Retinal pigment epithelial cell (primary cell): Measurements from ENCODE around the gene NRL.

Source experiments
- DNase-seq: peaks from one replicate; pipeline ENCODE4 v3.0.0-alpha.2; 2010; ENCODE audit warnings: low read depth
- H3K4me3 ChIP-seq: 2 replicates; pipeline ENCODE4 v1.5.1; 2011; ENCODE audit warnings: mild to moderate bottlenecking, low read length, control low read depth, moderate library complexity
- CTCF ChIP-seq: conservative IDR thresholded peaks from 2 replicates; pipeline ENCODE4 v1.5.1; 2011; ENCODE audit warnings: low read depth, low read length, control low read depth, inconsistent platforms

The NRL gene

DNA sequence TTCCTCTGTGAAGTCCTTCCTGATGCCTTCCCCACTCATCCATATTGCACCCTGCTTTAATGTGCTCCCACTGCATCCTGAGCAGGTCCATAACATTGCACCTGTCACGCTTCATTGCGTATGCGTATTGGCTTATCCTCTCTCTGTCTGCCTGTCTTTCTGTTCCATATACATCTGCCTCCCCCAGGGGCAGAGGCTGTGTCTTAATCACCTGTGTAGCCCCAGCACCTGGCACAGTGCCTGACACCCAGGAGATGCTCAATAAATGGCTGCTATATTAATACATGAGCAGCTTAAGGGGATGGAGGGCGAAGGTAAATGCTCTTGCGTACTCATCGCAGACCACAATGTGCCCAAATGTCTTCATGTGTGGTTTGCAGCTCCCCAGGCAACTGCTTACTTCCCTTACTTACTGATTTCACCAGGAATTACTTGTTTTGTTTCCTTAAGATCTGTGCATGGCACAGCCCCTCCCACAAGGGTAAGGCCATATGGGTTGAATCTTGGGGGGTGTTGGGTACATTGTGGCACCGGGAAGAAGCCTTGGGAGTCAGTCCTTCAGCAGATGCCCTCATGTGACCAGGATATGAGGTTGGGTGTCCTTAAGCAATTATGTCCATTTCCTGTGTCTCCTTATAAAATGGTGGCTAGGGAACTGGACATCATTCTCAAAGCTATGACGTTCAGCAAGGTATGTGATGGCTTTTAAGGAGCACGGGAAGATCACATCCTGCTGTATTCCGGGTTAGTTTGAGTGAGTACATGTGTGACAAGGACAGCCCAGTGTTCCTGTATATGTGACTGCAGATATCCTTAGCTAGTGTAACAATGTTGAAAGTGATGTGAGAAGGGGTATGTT, 44.2 kb downstream of the NRL start:
- no peak overlapping the region for H3K4me3 ChIP-seq
- TF ChIP-seq CTCF, result no peak
- no peak for DNase-seq

DNA sequence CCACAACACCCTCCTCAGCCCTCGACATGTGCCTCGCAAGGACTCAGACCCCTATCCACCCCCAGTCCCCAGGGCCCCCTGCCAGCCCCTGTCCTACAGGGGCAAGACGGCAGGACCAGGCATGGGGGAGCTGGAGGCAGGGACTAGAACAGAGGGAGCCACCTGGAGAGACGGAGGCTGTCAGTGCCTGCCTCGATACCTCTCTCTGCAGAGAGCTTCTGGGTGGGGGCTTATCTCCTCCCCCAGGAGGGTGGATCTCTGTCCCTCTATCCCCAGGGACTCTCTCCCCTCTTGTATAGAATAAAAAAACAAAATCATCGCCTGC, 45.4 kb downstream of the NRL start:
- TF ChIP-seq CTCF, result no peak
- H3K4me3 ChIP-seq, result no peak overlapping the region
- no peak for DNase-seq

DNA sequence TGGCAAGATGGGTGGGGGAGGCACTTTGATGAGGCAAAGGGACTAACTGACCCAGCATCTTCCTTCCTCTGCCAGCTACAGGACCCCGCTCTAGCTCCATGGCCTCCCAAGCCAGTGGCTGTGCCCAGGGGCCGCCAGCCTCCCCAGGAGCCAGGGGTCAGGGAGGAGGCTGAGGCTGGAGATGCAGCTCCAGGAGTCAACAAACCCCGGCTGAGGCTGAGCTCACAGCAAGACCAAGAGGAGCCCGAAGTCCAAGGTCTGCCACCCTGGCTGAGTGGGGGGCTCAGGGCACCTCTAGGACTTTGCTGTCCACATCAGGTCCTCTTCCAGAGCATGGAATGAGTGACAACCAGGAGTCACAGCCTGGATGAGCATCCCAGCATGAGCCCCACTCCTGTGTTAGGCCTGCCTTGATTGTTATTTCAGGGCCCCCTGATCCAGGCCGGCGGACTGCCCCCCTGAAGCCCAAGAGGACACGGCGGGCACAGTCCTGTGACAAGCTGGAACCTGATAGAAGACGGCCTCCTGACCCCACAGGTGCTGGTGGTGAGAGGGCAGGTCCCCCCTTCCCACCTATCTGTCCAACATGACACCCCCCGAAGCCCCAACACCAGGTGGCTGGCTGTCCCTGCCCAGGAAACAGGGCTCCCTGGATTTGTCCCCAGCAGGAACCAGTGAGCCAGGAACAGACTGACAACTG, 45.9 kb downstream of the NRL start:
- no peak for TF ChIP-seq CTCF

GRCh38 chr14:24067133-24068082, 47.3 kb downstream of the NRL start:
- no peak for TF ChIP-seq CTCF
- no peak overlapping the region for H3K4me3 ChIP-seq
- no peak for DNase-seq

More for the DNA sequence above, 45.9 kb downstream of the NRL start:
- H3K4me3 ChIP-seq, result no peak overlapping the region
- DNase-seq, result no peak

DNA sequence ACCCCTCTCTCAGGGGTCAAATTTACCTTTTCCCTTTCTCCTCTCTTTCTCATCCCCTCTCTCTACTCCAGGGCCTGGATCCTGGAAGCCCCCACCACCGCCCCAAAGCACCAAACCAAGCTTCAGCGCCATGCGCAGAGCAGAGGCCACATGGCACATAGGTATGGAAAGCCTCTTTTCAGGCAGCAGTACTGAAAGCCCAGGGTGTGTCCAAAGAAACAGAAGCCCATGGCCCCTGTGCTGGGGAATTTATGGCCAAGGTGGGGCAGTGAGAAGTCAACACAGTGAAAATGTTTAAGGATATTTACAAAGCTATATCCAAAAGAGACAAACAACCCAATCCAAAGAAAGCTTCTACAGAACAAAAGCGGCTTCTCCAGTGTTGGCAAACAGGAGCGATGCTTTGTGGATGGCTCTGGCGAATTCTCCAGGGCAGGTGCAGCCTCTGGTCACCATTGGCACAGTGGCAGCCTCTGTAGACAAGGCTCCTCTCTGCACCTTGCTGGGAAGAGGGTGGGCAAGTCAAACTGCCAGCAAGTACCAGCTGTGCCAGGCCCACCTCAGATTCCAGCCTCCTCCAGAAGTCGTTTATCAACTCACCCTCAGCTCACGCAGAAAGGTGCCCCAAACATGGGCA, 48.1 kb downstream of the NRL start:
- TF ChIP-seq CTCF, result no peak
- H3K4me3 ChIP-seq, result no peak overlapping the region
- no peak for DNase-seq

DNA sequence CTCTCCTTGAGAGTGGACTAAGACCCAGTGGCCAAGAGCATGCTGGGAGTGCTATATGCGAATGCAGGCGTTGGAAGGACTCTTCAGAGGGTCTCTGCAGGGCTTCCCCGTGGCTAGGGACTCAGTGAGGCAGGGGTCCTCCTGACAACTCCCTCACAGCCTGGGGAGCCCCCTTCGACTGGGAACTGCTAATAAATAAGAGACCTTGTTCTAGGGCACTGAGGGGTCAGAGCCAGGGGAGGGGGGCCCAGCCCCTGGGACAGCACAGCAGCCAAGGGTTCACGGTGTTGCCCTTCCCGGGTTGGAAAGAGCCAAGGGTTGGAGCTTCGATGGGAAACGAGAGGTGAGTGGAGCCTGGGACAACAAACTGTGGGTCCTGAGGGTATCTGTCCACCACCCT, 49.3 kb downstream of the NRL start:
- H3K4me3 ChIP-seq, result no peak overlapping the region
- no peak for DNase-seq
- no peak for TF ChIP-seq CTCF
